H4 (cell line): ENCODE results near the gene SLC28A1. TPM values are rescaled to one million over a fixed set of nuclear protein-coding genes. Genes with fewer than 3 reads are reported as not detected.

Experiments
- DNase-seq: peaks from one replicate; pipeline ENCODE4 v3.0.0-alpha.2; 2015; ENCODE audit warnings: low spot score
- total RNA-seq: library from RNA; depleted of rRNA; stranded (reverse); fragments of >200 nt; shearing (Covaris generic); gene quantifications from 2 replicates; pipeline ENCODE4 v1.2.3, GENCODE V29; 2014

SLC28A1 gene
- total RNA-seq, 1 experiment from 2014 or later: 0.08 TPM

DNA sequence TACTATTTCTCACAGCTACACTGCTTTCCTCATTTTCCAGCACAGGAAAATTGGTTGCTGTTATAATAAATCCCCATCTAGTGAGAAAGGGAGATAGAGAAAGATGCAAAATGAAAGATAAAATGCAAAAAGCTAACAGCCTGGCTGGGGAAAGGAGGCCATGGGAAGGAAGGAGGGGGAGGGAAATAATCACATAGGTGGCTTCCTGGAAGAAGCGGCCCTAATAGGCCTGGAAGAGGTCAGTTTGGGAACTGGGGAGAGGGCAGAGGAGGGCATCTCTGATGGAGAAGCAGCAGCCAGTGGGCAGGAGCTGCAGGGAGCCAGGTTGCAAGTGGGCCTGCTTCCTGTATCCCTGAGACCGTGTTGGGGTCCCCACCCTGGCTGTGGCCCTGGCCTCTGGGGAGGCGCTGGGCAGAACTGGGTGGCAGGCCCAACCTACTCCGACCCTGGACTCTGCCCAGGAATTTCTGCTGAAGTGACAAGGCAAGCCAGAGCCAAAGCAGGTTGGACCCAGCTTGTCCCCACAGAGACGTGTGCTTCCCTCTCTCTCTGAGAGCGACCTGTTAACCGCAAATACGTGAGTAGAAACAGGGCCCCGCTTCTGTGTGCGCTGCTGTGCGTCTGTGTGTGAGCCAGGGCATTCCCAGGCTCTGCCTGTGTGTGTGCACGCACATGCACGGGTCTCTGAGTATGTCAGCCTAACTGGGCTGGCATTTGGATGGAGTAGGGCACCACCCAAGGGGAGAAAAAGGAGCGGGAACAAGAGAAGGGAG lies 1.9 kb downstream of the SLC28A1 start:
- no peak for DNase-seq

DNA sequence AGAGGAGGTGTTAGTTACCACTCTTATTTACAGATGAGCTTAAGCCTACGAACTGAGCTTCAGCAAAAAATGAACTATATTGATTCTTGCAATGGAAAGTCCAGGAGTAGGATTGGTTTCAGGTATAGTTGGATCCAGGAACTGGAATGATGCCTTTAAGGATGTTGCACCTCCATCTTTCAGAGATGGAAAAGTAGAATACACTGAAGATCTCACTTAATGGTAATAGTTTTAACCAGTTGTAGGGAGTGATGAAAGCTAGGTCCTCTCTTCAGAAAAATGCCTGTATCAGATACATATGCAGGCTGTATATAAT lies 2.5 kb downstream of the SLC28A1 start:
- DNase-seq: no peak

DNA sequence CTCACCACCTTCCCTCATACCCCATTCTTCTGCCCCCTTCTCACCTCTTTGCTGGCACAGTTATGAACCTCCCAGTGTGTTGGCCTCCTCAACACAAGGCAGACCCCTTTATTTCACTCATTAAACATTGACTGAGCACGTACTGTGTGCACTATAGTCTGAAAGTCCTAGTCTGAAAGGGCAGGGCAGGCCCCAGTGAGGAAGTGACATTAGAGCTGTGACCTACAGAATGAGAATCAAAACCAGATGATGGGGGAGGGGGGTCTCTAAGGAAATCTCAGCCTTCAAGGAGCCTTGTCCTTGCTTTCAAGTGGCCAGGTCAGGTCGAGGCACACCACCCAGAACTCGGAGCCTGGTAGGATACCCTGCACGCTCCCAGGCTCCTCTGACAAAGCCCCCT lies 3.5 kb downstream of the SLC28A1 start:
- no peak for DNase-seq

DNA sequence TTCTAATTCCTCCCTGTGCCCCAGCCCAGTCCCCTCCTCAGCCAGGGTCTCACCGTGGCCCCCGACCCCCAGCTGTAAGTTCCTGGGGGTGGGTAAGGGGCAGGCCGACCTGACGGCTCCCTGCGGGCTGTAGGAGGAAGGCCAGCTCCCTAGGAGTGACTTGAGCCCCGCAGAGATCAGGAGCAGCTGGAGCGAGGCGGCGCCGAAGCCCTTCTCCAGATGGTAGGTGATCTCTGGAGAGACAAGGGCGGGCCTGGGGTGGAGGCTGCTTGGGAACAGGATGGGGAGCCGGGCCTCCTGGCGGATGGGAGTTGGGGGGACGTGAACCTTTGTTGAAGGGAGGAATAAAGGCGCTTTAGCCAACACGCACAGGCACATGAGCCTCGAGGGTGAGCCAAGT lies 4.2 kb downstream of the SLC28A1 start:
- no peak for DNase-seq

DNA sequence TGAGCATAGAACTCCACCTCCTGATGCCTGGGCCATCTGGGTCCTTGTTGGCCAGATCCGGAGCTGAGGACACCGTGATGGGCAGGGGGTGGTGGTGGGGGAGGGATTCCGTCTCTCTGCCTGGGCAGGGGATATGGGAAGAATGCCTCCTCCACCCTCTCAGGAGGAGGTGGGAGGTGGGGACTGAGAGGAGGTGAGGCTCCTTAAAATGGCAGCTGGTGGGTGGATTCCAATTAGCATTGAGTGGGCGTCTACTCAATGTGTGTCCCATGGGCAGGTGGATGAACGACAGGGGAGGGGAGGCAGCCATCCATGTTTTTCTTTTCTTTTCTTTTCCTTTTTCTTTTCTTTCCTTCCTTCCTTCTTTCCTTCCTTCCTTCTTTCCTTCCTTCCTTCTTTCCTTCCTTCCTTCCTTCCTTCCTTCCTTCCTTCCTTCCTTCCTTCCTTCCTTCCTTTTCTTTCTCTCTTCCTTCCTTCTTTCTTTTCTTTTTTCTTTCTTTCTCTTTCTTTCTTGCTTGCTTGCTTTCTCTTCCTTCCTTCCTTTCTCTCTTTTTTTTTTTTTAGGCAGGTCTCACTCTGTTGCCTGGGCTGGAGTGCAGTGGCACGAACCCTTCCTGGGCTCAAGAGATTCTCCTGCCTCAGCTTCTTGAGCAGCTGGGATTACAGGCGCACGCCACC lies 5.0 kb downstream of the SLC28A1 start:
- DNase-seq: no peak

DNA sequence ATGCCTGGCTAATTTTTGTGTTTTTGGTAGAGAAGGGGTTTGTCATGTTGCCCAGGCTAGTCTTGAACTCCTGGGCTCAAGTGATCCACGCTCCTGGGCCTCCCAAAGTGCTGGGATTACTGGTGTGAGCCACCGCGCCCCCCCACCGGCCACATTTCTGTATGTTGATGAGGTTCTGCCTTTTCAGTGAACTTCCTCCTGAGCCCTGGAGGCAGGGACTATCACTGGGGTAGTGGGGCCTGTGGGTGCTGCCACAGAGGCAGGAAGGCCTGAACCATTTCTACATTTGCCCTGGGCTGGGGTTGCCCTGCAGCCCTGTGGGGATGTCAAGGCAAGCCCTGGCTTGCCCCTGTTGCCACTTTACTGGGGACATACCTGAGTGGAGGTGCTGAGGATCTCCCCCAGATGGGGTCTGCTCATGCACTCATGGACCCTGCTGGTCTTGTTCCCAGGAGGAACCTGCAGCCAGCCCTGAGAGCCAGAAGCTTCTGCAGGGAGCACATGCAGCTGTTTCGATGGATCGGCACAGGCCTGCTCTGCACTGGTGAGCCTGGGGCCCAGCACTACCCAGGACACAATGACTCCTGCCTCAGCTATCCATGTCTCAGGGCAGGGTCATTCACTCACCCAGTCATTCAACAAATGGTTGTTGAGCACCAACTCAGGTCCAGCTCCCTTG lies 5.7 kb downstream of the SLC28A1 start:
- DNase-seq: no peak

DNA sequence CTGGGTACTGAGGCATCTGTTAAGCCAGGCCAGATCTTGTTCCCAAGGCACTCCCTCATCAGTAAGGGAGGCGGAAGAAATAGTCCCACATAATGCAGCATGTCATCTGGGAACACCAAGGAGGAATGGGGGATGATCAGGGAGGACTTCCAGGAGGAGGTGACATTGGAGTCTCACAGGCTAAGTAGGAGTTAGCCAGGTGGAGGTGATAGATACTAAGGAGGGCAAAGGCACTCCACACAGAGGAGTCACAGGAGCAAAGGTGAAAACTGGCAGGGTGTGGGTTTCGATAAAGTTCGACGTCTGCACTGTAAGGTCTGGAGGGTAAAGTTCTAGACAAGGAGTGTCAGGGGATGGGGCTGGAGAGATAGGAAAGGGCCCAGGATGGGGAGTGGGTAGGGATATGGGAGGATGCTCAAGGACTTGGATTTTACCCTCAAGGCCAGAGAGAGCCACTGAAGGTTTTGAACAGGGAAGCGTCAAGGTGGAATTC lies 6.3 kb downstream of the SLC28A1 start:
- DNase-seq: no peak

DNA sequence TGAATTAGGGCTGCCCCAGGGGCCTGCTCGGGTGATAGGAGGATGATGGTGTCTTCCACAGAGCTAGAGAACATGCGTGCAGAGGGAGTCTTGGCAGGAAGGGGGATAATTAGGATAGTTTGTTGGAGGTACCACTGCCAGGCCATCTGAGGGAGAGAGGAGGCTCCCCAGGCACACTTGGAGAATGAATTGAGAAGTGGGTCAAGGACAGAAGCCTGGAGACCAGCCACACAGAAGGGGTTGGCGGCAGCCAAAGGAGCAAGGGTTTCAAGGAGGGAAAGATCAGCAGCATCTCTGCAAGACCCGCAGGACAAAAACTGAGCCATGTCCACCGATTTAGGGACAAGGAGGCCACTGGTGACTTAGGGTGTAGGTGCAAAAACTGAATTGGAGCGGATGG lies 6.9 kb downstream of the SLC28A1 start:
- DNase-seq: no peak

DNA sequence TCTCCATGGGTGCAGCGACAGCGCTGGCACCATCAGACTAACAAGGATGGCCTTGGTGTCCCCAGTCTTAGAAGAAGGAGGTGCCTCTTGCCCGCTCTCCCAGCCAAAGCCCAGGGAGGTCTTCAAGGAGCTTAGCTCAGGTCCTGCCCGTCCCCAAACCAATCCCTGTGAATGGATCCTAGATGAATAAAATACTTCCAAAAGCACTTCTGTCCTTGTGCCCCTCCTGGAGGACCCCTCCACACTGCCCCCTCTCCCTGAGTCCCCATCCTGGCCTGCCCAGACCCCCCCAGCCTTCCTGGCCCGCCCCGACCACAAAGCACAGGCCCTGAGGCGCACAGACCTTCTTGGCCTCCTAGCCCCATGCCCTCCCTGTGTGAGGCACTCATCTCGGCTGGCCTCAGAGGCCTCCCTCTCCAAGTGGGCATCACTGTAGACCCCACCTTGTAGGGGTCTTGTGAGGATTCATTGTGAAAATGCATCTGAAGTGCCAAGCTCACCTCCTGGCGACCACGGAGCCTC lies 8.4 kb downstream of the SLC28A1 start:
- DNase-seq: no peak

DNA sequence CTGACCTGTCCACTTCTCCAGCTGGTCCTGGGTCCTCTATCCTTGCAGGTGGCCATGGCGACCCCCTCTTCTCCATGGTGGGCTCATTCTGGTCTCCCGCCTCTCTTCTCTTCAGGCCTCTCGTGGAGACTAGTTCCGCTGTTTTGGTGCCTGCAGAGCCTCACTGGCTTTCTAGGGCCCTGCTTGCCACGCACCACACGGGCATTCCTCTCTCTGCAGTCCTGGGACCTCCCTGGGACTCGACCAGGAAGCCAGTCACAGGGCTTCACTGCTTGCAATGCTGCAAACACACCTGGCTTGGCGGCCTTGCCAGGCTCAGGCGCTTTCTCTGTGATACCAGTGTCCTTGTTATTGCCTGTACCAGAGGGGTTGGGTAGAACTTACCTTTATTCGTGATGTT lies 9.1 kb downstream of the SLC28A1 start:
- no peak for DNase-seq

DNA sequence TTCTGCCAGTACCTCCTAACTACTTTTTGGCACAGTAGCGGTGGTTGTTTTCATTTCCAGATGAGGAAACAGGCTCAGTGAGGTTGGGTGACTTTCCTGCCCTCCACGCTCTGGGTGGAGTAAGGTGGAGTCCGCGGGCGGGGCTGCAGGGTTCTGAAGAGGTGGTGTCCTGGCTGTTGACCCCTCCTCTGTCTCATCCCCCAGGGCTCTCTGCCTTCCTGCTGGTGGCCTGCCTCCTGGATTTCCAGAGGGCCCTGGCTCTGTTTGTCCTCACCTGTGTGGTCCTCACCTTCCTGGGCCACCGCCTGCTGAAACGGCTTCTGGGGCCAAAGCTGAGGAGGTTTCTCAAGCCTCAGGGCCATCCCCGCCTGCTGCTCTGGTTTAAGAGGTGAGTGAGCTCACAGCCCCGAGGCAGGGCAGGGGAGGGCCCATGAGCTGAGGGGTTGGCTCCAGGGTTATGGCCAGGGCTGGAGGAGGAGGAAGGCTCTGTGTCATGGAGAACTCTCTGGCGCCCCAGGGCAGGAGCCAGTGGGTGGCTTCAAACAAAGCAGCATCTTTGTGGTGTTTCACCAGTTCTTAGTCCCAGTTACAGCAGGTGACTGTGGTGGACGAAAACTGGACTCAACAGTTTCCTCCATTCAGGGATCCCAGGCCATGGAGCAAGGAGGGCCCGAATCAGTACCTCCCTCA lies 10.4 kb downstream of the SLC28A1 start:
- no peak for DNase-seq

DNA sequence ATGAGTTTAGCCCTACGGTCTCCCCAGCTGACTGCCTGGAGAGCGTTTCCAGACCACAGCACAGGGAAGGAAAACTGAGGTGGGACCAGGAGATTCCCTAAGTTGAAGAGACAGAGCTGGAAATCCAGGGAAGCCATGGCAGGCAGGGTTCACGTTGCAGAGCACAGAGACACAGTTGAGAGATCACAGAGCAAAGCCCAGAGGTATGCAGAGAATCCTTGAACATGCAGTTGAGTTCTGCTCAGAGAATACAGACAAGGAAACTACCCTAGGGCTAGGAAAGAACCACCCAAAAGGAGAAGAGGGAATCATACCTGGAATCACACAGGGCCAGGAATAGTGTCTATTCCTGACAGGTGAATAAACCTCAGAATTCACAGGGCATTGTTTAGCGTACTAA lies 14.3 kb downstream of the SLC28A1 start:
- DNase-seq: no peak

DNA sequence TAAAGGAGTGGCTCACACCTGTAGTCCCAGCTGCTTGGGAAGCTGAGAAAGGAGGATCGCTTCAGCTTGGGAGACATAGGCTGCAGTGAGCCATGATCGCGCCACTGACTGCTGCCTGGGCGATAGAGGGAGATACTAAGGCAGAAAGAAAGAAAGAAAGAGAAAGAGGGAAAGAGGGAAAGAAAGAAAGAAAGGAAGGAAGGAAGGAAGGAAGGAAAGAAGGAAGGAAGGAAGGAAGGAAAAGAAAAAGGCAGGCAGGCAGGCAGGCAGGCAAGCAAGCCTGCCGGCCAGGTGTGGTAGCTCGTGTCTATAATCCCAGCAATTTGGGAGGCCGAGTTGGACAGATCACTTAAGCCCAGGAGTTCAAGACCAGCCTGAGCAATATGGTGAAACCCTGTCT lies 15.3 kb downstream of the SLC28A1 start:
- no peak for DNase-seq

DNA sequence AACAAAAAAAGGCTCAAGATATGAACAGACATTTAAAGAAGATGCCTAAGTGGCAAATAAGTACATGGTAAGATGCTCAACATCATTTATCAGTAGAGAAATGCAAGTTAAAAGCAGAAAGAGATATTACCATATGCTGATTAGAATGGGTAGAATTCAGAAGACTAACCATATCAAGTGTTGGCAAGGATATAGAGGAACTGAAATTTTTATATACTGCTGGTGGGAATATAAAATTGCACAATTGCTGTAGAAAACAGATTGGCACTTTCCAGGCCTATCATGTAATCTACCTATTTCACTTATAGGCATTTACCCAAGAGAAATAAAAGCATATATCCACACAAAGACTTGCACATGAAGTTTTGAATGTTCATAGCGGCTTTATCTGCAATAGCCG lies 17.1 kb downstream of the SLC28A1 start:
- no peak for DNase-seq

DNA sequence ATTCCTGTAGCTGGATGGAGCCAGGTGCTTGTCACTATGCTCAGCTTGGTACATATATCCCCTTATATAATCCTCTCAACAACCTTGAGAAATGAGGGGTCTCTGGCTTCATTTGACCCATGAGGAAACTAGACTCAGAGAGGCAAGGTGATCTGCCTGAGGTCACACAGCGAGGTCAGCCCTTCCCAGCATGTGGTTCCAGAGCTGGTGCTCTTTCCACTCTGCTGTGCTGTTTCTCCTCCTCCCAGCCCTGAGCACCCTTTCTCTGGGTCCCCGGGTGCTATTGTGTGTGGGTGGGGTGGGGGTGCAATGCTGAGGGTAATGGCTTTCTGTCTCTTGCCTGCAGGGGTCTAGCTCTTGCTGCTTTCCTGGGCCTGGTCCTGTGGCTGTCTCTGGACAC lies 19.3 kb downstream of the SLC28A1 start:
- DNase-seq: no peak

DNA sequence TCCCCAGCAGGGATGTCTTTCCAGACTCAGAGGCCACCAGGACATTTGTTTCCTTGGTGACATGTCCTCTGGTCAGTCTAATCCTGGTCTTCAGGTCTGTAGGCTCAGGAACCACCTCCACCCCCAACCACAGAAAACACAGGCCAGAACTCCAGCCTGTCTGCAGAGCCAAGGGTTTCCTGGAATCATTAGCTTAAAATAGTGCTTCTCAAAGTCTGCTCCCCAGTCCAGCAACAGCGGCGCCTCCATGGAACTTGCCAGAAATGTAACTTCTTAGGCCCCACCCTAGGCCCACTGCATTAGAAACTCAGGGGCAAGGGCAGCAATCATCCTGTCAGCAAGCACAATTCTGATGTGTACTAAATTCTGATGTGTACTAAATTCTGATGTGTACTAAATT lies 20.0 kb downstream of the SLC28A1 start:
- DNase-seq: no peak

DNA sequence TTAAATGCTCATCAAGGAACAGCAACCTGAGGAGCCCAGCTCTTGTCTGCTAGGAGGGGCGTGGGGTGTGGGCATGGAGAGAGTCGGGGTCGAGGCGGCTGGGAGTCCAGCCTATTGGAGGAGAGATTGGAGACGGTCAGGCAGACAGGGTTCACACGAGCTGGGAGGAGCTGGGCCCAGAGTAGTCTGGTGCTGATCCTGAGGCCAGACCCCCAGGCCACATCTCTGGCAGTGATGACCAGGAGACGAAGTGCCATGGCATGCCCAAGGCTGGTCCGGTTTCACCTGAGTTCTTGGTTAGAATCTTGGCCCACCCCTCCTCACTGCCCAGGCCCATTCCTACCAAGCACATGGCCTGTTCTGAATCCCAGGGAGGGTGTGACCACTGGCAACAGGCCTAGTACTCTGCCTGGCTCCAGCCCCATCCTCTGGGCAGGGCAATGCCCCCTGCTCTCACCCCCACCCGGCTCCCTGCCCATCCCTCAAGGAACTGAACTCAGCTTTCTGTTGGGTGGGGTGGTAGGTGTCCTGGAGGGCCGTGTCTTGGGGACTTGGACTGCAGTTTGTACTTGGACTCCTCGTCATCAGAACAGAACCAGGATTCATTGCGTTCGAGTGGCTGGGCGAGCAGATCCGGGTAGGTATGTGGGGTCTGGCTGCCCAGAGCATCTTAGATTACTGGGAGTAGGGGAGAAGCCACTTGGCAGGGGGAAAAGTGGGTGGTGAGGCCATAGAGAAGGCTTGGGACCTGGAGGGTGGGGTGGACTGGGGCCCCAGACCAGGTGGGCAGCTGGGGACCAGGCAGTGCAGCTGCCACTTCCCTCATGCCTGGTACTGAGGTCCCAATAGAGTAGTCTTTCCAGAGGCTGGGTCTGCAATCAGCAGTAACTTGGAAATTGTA lies 20.8 kb downstream of the SLC28A1 start:
- no peak for DNase-seq

DNA sequence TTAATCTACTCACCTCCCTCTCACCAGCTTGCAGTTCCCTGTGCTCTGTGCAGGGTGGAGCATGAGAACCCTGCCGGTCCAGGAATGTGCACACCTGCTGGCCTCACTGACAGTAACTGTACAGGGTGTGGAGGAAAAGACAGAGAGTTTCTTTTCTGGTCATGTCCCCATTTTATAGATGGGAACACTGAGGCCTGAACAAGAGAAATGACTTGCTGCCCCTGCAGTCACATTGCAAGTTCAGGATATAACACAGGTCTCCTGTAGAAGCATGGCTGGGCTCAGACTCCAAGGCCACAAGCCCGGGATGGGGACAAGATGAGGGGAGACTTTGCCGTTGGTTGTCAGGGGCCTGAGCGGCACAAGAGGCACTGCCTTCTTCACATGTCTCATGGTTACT lies 23.3 kb downstream of the SLC28A1 start:
- no peak for DNase-seq

DNA sequence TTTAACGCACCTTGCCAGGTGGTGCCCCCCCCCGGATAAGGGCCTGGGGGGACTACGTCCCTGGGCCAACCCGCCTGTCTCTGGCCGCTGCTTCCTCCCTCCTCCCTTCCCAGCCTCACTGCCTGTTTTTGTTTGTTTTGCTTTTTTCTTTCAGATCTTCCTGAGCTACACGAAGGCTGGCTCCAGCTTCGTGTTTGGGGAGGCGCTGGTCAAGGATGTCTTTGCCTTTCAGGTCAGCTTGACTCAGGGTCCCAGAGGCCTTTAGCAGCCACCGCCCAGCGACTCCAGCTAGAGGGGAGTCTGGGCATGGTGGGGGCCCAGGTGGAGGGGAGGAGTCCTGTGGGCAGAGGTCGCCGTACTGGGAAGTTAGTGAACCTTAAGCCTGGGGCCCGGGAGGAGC lies 24.1 kb downstream of the SLC28A1 start:
- no peak for DNase-seq

DNA sequence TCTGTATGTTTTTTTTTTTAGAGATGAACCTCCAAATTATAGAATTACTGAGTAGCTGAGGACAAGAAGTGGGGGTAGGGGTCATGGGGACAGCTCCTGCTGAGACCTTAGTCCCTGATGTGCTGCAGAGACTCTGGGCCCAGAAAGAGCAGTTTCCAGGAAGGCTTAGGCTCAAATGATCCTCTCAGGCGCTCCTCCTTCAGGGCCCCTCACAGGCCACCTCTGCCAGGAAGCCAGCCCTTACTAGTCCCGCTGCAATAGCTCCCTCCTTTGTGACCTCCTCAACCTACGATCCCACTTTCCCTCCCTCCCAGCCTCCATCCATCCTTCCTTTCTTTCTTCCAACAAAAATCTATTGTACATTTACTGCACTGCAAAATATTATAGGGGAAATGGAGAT lies 24.6 kb downstream of the SLC28A1 start:
- no peak for DNase-seq

DNA sequence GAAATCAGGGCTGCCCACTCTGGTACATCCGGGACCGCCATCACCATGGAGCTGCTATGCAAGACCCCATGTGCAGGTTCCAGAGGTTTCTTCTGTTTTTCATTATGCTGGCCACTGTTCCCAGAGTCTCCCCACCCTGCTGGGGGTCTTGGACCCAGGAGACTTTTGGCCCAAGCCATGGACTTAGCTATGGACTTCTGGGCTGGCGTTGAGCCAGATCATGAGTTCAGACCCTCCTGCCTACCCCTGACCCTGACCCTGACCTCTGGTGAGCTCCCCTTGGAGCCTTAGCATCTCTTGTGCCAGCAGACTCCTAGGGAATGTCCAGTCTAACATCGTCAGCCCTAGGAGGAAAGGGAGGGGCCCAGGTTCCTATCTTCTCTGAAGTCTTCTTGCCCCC lies 25.3 kb downstream of the SLC28A1 start:
- DNase-seq: no peak
